Measurements from ENCODE around the gene PFKP.

Gene PFKP

DNA sequence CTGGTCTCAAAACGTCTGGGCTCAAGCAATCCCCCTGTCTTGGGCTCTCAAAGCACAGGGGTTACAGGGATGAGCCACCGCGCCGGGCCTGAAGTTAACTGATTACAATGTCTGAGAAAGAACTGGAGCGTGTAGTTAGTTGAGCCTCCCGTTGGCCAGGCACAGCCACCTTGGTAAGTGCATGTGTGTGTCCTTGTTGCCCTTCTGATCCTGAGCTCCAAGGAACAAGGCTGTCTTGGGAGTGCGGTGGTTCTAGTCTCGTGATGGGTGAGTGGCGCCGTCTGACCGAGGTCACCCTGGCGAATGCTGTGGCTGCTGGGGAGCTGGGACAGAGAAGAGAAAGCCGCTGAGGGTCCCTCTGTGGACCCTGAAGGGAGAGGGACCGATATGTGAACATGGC is 54.7 kb downstream of the PFKP start:
- no peak for FAIRE-seq

DNA sequence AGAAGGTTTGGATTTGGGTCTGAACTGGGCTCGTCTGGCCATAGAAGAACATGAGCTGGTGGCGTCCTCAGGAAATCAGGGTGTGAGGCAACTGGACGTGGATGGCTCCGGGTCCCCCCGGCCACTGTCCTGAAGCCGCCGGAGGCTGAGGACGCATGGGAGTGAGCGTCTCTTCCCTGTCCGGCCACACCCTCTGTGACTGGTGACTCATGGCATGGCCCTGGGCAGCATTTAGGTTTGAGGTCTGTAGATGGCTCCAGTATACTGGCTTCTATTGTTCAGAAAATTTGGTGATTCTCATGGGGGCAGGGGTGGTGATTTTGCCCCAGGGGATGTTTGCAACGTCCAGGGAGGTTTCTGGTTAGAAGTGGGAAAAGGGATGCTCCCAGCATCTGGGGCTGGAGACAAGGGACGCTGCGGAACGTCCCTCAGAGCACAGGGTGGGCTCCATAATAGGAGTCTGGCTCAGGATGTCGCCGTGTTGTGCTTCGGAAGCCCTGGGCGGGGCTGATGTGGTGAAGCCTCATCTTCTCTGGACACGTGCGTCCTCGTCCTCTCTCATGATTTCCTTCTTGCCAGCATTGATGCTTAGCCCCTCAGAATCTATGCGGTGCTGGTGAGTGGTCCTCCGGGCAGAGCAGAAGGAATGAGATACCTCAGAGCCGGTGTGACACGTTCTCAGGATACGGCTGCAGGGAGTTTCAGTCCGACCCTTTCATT is 55.3 kb downstream of the PFKP start:
- no peak for FAIRE-seq

DNA sequence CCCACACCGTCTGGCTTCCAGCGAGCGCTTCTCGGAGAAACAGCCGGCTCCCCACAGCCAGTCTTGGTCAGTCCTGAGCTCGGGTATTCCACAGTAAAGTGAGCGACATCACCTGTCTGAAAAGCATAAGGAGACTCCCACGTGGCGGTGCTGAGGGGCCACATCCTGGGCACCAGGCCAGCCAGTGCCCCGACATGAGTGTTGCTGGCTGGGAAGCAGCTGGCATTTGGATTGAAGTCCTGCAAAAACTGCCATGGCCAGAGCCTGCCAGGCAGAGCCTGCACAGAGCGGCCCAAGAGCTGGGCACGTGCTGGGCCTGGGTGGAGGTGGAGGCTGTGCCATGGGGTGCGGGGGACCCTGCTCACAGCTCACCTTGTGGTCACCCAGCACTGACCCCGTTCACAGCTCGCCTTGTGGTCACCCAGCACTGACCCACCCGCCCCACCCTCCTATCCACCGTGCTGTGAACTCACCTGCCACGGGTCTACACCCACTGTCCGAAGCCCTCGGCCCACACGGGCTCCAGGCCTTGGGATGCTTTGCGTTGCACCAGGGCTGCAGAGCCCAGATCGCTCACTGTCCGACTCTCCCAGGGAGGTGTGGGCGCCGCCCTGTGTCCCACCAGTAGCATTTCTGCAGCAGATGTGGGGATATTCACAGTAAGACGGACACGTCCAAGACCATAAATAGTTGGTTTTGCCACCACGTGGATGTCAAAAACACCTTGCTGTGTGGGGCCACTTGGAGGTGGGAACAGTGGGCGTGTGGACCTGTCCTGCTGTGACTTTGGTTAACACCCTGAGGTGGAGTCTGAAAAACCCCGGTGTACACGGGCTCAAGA is 56.4 kb downstream of the PFKP start:
- no peak for FAIRE-seq

DNA sequence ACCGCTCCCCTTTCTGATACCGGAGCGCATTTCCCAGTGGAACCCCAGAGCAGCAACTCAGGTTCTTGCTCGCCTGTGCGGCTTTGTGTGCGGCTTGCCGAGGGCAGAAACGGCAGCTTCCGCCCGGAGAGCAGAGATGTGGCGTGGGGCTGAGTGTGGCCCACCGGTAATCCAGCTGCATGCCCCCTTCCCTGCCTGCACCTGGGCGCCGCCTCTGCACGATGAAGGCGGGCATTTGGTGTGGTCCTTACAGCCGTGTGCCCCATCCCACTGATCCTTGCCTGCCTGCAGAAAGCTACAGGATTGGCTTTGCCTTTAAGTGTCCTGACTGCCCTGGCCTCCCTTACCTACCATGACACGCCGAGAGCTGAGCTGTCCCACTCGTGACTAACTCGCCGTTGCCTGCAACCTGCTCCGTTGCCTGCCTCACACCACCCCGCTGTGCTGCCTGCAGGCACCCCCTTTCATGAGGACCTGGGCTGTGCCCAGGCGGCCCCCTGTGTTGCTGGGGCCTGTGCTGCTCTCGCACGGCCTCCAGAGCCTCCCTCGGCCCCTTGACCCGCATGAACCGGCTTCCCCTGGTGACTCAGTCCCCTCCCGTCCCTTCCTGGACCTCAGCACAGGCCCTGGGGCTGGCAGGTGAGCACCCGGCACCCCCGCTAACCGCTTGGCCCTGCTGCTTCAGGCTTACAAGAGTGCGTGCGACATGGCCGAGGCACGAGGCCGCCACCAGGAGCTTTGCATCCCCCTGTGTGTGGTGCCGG is 57.2 kb downstream of the PFKP start:
- no peak for FAIRE-seq

DNA sequence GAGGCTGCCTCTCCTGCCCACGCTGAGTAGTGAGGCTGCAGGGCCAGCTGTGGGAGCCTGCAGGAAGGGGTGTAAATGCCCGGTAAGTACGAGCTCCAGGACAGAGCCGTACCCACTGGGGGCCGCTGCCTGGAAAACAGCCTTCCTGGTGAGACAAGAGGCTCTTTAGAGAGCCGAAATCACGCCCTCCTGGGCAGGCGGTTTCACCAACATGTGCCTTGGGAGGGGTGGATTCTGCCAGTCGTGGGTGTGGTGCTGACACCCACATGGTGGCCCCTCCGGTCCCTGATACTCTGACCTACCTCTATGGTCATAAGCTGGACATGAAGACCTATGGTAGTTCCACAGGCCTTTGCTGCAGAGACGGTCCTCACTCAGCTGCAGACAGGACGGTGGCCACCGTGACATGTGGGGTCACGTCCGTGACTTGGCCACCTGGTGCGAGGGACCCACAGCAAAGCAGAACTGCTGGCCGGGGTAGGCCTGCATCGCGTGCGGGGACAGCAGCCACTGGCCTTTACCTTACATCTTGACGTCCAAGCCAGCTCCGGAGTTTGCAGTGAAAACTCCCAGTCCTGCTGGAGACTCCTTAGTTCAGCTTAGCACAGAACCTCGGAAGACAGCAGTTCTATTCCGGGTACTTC is 58.3 kb downstream of the PFKP start:
- no peak for FAIRE-seq

DNA sequence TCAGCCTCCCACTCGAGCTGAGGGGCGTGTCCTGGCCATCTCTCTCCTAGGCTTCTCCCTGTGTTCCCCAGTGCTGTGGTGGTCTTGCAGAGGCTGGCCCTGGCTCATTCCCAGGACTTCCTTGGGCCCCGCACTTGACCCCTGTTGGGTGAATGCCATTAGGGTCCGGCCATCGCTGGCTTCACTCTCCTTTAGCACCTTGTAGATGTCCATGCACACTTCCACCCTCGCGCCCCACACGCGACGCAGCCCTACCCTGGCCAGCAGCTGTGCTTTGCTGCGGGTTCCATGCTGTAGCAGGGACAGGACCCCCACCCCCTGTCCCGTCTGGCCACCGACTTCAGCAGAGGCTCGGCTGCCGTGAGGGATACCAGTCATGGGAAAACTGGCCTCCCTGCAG is 58.9 kb downstream of the PFKP start:
- FAIRE-seq = no peak

DNA sequence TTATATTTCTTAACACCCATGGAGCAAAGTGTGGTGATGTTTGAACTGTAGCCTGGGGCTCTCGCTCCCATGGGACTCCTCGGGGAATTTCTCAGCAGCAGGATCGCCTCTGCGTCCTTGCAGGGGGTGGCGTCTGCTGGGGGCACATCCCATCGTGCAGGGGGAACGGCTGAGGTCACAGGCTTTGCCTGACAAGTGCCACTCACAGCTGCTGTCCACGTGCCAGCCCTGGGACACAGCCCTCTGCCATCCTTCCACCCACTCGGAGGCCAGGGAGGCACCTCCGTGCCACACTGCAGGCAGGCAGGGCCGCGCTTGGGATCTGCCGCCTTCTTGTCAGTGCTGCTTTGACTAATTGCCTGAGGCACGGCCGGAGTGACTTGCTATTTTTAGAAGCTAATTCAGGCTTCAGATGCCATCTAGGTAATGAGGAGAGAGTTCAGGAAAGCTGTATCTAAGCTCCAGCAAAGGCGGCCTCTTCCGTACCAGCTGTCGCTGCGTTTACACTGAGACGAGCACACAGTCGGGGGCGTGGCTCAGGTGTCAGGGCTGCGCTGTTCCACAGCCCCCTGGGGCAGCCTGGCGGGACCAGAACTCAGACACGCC is 59.5 kb downstream of the PFKP start:
- FAIRE-seq = no peak

DNA sequence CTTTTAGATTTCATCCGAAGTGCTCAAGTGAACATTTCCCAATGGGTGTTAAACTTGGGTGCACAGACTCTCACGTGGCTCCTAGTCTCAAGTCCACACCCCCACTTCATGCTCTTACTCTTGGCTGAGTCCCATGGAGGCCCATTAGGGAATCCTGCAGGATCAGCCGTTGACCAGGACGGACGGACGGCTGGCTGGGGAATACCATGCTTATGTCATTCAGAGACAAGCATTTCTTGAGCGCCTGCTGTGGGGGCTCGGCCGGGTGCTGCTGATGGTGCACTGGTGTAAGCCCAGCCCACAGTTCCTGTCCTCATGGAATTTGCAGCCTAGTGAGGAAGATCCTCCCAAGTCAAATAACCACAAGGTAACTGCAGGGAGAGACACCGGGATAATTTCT is 60.6 kb downstream of the PFKP start:
- no peak for FAIRE-seq

DNA sequence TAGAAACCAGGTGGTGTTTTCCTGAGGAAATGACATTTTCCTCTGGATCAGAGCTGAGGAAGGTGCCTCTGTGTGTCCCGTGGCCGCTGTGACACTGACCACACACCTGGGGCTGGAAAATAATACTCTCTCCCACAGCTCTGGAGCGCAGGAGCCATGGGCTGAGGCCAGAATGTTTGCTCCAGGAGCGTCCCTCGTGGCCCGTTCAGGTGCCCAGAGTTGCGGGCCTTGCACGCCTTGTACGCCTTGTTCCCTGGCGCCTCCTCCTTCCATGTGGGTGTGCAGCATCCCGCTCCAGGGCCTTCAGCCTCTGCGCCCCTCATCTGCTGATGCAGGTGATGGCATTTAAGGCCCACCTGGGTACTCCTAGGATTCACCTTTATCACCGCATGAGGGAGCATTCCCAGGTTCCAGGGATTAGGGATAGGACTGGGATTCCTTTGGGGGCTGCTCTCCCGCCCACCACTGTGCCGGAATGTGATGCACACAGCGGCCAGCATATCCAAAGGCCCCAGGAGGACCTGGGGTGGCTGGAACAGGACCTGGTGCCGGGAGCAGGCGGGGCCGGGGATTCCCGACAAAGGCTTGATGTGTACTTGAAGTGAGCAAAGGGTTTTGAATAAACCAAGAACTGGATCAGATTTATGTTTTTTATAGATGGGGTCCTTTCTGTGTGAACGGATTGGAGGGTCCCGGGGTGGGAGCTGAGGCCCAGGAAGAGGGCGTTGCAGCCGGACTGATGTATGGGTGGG is 61.2 kb downstream of the PFKP start:
- FAIRE-seq = no peak

DNA sequence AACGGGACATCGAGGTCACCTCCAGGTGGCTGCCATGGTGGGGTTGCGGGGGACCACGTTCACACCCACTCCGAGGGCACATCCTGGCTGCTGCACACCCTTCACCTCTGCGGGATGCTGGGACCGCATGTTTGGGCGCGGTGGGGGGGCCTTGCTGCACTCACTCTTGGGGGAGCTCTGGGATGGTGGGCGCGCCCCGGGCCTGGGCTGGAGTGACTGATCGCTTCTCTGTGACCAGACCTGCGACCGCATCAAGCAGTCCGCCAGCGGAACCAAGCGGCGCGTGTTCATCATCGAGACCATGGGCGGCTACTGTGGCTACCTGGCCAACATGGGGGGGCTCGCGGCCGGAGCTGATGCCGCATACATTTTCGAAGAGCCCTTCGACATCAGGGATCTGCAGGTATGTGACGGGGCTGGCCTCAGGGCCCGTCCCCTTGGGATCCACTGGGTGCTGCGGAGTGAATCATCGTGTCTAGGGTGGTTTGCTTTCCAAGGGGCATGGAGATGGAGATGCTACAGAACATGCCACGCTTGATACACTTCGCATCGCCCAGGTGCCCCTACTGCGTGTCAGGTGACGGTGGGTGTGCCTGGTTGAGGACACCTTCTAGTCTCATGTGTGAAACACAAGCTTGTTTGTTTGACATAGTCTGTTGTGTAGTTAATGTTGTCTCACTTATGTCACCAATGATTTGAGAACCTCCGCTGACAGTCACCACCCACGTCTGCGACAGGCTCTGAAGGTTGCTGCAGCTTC is 62.4 kb downstream of the PFKP start:
- FAIRE-seq = no peak

DNA sequence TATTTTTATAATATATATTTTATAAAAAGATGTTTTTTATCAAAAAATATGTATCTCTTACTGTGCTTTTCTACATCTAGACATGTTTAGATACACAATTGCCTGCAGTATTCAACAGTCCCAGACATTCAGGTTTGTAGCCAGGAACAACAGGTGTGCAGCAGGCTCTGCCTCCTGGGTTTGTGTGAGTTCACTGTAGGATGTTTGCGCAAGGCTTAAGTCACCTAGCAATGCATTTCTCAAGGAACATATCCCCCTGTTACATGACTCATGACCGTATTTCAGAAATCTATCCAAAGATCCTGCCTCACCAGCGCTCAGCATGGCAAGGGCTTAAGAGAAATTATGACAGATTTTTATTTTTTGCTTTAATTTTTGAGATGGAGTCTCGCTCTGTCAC is 63.8 kb downstream of the PFKP start:
- FAIRE-seq = no peak

DNA sequence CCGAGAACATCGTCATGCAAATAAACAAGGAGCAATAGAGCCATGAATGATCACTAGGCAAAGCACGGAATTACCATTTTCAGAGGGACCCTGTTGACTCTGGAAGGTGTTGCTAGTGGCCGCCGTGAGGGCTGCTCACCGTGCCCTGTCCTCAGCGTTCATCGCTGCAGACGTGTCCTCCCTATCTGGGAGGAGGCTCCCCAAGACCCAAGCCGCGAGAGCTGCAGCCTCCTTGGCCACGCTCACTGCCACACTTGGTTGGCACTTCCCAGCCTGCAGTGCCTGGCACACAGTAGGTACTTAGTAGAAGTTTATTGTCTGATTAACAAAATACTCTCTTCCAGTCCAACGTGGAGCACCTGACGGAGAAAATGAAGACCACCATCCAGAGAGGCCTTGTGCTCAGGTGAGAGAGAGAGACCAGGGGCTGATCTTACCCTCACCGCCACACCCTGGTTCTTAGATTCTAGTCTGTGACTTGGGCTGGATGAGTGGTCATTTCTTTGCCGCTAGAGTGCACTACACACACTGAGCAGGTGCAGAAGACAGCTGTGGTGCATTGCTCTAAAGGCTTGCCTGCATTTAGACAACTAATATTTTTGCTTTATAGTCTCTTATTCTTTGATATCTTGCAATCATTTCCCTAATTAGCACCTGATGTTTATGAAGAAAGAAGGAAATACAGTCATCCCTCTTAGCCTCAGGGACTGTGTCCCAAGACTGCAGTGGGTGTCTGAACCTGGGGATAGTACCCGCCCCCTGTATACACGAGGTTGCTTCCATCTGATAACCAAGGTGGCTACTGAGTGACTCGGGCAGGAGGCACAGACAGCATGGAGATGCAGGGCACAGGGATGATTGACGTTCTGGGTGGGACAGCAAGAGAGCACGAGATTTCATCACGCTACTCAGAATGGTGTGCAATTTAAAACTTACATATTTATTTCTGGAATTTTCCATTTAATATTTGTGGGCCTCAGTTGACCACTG is 65.0 kb downstream of the PFKP start:
- FAIRE-seq = no peak

DNA sequence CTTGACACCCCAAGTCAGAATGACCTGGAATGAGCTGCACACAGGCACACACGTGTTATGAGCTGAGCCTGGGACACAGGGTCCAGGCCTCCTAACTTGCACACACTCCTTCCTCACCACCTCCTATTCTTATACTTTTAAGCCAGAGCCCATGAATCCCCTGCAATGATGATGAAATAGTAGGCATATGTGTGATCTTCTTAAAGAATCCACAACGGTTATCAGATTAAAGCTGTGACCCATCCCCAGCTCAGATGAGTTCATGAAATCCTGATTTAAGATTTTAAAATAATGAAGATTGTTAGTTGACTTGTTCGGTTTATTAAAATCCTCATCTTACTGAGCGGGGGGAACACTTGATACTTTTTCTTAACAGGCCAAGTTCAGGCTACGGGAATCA is 66.6 kb downstream of the PFKP start:
- FAIRE-seq = no peak

DNA sequence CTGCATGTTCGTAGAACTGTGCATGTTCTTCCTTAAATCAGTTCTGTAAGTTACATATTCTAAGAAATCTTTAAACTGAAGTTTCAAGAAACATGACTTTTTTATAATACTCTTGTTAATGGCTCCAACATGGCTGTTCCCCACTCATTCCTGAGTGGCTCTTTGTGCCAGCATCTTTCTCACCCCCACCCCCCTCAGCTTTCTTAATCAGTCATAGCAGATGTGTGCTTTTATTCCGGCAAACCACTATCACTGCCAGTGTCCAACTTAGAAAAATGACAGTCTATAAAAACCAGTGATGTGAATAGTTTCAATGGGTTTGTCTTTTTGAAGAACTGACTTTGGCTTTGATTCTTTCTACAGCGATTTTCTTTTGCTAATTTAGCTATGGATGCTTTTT is 67.7 kb downstream of the PFKP start:
- no peak for FAIRE-seq

DNA sequence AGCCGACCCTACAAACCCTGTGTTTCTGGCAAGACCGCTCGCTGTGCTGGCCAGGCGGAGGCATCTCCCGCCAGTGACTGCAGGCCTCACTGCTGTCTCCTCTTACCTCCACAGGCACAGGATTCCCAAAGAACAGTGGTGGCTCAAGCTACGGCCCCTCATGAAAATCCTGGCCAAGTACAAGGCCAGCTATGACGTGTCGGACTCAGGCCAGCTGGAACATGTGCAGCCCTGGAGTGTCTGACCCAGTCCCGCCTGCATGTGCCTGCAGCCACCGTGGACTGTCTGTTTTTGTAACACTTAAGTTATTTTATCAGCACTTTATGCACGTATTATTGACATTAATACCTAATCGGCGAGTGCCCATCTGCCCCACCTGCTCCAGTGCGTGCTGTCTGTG is 69.0 kb downstream of the PFKP start:
- no peak for FAIRE-seq

DNA sequence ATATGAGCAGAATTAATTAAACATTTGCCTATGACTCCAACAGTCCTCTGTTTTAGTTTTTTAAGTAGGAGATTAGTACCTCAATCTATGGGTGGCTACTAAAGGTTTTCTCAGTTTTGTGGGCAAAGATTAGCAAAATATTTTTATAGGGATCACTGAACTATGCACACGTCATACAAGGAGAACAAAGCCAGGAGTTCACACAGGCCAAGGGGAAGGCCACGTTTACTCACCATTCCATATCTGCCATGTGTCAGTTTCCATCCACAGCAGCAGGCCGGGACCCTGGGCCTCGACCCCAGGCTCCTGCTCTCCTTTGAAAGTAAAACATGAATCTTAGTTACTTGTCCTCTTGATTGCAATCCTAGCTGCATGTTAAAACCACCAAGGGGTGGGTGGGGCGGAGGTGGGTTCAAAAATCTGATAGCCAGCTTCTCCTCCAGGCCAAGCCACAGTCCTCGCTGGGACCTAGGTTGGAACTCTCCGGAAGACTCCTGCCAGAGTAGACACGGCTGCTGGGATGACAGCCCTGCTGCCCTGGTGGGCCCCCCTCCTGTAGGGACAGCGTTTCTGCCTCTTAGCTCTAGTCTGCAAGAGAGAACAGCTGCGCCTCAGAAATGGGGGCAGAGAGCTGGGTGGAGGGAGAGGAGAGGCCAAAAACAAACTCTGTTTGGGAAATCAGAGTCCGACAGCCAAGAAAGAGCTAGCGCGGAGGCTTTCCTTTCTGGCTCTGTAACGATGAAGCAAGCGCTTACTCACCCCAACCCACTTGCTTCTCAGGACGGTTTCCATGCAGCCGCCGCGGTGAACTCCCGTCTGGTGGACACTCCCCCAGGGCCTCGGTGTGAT is 69.6 kb downstream of the PFKP start:
- no peak for FAIRE-seq

DNA sequence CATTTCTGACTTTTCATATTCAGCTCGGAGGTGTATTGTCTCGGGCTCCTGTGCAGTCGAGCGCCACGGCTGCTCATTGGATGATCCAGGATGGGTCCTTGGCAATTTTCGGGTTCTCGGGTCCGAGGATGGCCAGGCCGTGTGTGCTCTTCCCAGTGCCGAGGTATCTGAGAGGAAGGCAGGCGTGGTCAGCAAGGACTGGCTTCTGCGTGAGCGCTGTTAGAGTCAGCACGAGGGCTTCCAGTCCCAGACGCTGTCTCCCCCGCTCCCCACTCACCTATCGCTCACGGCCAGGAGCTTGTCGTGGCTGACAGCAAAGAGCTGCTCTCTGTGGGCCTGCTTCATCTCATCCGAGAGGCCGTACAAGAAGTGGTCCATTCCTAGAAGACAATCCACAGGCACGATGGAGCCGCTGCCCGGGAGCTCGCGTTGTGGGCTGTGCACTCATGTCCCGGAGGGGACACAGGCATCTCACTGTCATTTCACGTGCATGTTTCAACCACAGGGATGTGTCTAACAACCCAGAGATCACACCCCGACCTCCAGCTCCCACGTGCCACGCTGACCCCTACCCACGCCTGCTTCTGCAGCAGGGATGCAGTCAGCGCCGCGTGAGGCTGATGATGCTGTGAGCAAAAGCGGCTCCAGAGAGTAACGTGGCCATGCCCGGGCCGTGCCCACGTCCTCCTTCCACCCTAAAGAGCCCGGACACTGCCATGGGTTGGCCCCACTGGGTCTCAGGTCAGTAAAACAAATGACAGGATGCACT is 70.8 kb downstream of the PFKP start:
- FAIRE-seq = no peak

DNA sequence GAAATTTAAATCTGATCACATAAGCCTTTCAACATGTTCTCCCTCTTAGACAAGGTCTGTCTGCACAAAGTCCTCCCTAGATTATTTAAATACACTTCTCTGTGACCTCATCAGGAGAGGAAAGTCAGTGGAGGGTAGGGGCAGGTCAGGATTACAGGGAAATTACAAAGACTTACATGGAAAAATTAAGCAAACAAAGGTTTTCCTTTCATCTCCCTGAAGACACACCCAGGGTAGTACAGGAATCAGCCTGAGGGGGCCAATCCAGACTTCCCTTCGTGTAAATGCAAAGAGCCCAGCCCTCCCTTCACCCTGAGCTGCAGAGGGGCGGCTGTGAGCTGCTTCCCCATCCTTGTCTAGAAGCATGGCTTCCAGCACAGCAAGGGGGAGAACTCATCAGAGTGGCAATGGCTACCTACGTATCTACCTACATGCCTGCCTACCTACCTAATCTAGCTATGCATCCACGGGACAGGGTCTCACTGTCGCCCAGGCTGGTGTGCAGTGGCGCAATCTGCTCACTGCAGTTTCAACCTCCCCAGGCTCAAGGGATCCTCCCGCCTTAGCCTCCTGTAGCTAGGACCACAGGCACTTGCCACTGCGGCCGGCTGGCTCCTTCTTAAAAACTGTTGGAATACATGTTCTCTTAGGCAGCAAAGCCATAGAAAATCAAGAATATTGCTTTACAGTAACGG is 72.0 kb downstream of the PFKP start:
- no peak for FAIRE-seq

Measured in A204.1 (cell line).